ENCODE results near the gene UTRN.

DNA sequence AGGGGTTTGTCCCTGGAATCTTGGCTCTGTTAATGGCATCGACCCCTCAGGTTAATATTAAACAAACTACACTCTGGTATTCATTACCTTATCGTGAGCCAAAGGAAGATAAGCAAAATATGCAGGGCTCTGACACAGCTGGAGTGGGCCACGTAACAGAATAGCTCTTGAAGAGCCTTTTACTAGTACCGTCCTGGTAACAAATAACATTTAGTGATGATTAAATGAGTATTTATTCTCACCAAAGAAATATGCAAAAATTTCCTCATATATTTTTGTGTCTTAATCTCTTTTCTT is 20.1 kb upstream of the UTRN start:
- TF ChIP-seq, protein P1, sequence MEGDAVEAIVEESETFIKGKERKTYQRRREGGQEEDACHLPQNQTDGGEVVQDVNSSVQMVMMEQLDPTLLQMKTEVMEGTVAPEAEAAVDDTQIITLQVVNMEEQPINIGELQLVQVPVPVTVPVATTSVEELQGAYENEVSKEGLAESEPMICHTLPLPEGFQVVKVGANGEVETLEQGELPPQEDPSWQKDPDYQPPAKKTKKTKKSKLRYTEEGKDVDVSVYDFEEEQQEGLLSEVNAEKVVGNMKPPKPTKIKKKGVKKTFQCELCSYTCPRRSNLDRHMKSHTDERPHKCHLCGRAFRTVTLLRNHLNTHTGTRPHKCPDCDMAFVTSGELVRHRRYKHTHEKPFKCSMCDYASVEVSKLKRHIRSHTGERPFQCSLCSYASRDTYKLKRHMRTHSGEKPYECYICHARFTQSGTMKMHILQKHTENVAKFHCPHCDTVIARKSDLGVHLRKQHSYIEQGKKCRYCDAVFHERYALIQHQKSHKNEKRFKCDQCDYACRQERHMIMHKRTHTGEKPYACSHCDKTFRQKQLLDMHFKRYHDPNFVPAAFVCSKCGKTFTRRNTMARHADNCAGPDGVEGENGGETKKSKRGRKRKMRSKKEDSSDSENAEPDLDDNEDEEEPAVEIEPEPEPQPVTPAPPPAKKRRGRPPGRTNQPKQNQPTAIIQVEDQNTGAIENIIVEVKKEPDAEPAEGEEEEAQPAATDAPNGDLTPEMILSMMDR (IDR thresholded peaks at IDR 0.05) = no peak
- no peak for TF ChIP-seq POLR2AphosphoS5 (IDR thresholded peaks at IDR 0.05)
